OCI-LY1 (cell line): ENCODE results near the gene TLCD4.

Experiments used
- CTCF ChIP-seq: fragments of 200-600 bp; sonication (generic), shearing (Covaris generic); IDR thresholded peaks from 2 replicates; pipeline ENCODE4 v1.5.1; 2017; ENCODE audit warnings: mild to moderate bottlenecking, antibody characterized with exemption, low read length, moderate library complexity, mixed read lengths
- EZH2 ChIP-seq: fragments of 200-600 bp; sonication (generic), shearing (Covaris generic); IDR thresholded peaks from 2 replicates; pipeline ENCODE4 v1.8.0; 2017; ENCODE audit warnings: borderline replicate concordance, mixed run types, mild to moderate bottlenecking, antibody characterized with exemption, low read length, moderate library complexity, mixed read lengths

- TF ChIP-seq CTCF = peak; percentile 81
- no peak for TF ChIP-seq EZH2
Measured at GRCh38 chr1:95084317-95085176, 32.6 kb upstream of the TLCD4 start.
